HL-60/S4 treated with retinoic acid at 250 ng/mL for 4 days and 3 days (cell line): ENCODE results near the gene NOSTRIN.
"Not testable (repeated sequence)": the region's sequence is repeated elsewhere in the genome, so short reads cannot be mapped to it uniquely, and the experiment has no call there.

ENCODE experiments used
- in situ Hi-C: fragments of 300-500 bp; cut with MboI; formaldehyde crosslinking; loops from 2 replicates; pipeline ENCODE4 v1.7.0; 2022; ENCODE audit warnings: low sequenced_read_pairs

The NOSTRIN gene

GRCh38 chr2:168819050-168819715 is 16.7 kb downstream of the NOSTRIN start:
- in situ Hi-C loops: no loop called here

GRCh38 chr2:168819829-168820489 is 17.5 kb downstream of the NOSTRIN start:
- in situ Hi-C loops: no loop called here

- in situ Hi-C loops: no loop called here
Measured at GRCh38 chr2:168821577-168821976, 19.1 kb downstream of the NOSTRIN start.

GRCh38 chr2:168821992-168822391 is 19.6 kb downstream of the NOSTRIN start:
- in situ Hi-C loops: no loop called here

GRCh38 chr2:168825126-168825525 is 22.7 kb downstream of the NOSTRIN start:
- in situ Hi-C loops: no loop called here

GRCh38 chr2:168830958-168831357 is 28.5 kb downstream of the NOSTRIN start:
- in situ Hi-C loops: no loop called here

GRCh38 chr2:168831662-168832061 is 29.2 kb downstream of the NOSTRIN start:
- in situ Hi-C loops: no loop called here

GRCh38 chr2:168835969-168836368 is 33.5 kb downstream of the NOSTRIN start:
- in situ Hi-C loops: no loop called here

GRCh38 chr2:168841445-168841844 is 39.0 kb downstream of the NOSTRIN start:
- in situ Hi-C loops: no loop called here

- in situ Hi-C loops: no loop called here
Measured at GRCh38 chr2:168843253-168843652, 40.8 kb downstream of the NOSTRIN start.

GRCh38 chr2:168848225-168848624 is 45.8 kb downstream of the NOSTRIN start:
- in situ Hi-C loops: no loop called here

GRCh38 chr2:168849610-168850009 is 47.2 kb downstream of the NOSTRIN start:
- in situ Hi-C loops: no loop called here

GRCh38 chr2:168850846-168851245 is 48.4 kb downstream of the NOSTRIN start:
- in situ Hi-C loops: no loop called here

GRCh38 chr2:168851674-168852320 is 49.4 kb downstream of the NOSTRIN start:
- in situ Hi-C loops: no loop called here

- in situ Hi-C loops: no loop called here
Measured at GRCh38 chr2:168852481-168852880, 50.0 kb downstream of the NOSTRIN start.

- in situ Hi-C loops: no loop called here
Measured at GRCh38 chr2:168853471-168853870, 51.0 kb downstream of the NOSTRIN start.

GRCh38 chr2:168854651-168855050 is 52.2 kb downstream of the NOSTRIN start:
- in situ Hi-C loops: no loop called here

GRCh38 chr2:168855601-168856000 is 53.2 kb downstream of the NOSTRIN start:
- in situ Hi-C loops: no loop called here

GRCh38 chr2:168858146-168858545 is 55.7 kb downstream of the NOSTRIN start:
- in situ Hi-C loops: no loop called here

GRCh38 chr2:168867164-168867563 is 64.7 kb downstream of the NOSTRIN start:
- in situ Hi-C loops: not testable (repeated sequence)

- in situ Hi-C loops: not testable (repeated sequence)
Measured at GRCh38 chr2:168870369-168870768, 67.9 kb downstream of the NOSTRIN start.

GRCh38 chr2:168870824-168871223 is 68.4 kb downstream of the NOSTRIN start:
- in situ Hi-C loops: not testable (repeated sequence)
